Suppressor macrophage treated with lipopolysaccharide for 1 hour (primary cell): ENCODE data around the gene HOXA13.

Experiments used
- DNase-seq, 3 donors: peaks; one replicate each; pipeline ENCODE4 v3.0.0-alpha.2; 2020 to 2022

The HOXA13 gene

GRCh38 chr7:27235387-27236311 lies 35.8 kb upstream of the HOXA13 start:
- peak; percentile 60 to 76 (median 63) for DNase-seq

- no peak for DNase-seq
Observed at GRCh38 chr7:27229448-27229847, 29.6 kb upstream of the HOXA13 start.

- DNase-seq, result no peak
Observed at GRCh38 chr7:27224983-27225934, 25.4 kb upstream of the HOXA13 start.

- no peak for DNase-seq
Observed at GRCh38 chr7:27223941-27224575, 24.2 kb upstream of the HOXA13 start.

- no peak for DNase-seq
Observed at GRCh38 chr7:27221201-27221797, 21.4 kb upstream of the HOXA13 start.

- DNase-seq, result no peak
Observed at GRCh38 chr7:27220440-27220955, 20.6 kb upstream of the HOXA13 start.

- DNase-seq, result no peak
Observed at GRCh38 chr7:27219821-27220220, 19.9 kb upstream of the HOXA13 start.

- DNase-seq, result no peak
Observed at GRCh38 chr7:27217951-27218350, 18.1 kb upstream of the HOXA13 start.

- DNase-seq, result no peak
Observed at GRCh38 chr7:27215356-27215755, 15.5 kb upstream of the HOXA13 start.

- no peak for DNase-seq
Observed at GRCh38 chr7:27214239-27214950, 14.5 kb upstream of the HOXA13 start.

GRCh38 chr7:27213433-27214238 lies 13.7 kb upstream of the HOXA13 start:
- DNase-seq, result no peak

GRCh38 chr7:27212497-27213432 lies 12.9 kb upstream of the HOXA13 start:
- no peak for DNase-seq

- DNase-seq, result no peak
Observed at GRCh38 chr7:27211764-27212204, 11.9 kb upstream of the HOXA13 start.

- DNase-seq, result no peak
Observed at GRCh38 chr7:27211084-27211446, 11.2 kb upstream of the HOXA13 start.

GRCh38 chr7:27210441-27211083 lies 10.7 kb upstream of the HOXA13 start:
- peak; percentile 65 to 76 (median 74) for DNase-seq

GRCh38 chr7:27209933-27210440 lies 10.1 kb upstream of the HOXA13 start:
- no peak for DNase-seq

- no peak for DNase-seq
Observed at GRCh38 chr7:27208998-27209397, 9.1 kb upstream of the HOXA13 start.

GRCh38 chr7:27207348-27207985 lies 7.6 kb upstream of the HOXA13 start:
- no peak for DNase-seq
